Smooth muscle cell (in vitro differentiated cells): Measurements from ENCODE around the gene LYPD5. TPM values are rescaled to one million over a fixed set of nuclear protein-coding genes. Genes with fewer than 3 reads are reported as not detected.

Experiments
- DNase-seq: peaks from one replicate; lab custom pipeline; 2025; ENCODE audit not compliant: unreplicated experiment; lab: John Stamatoyannopoulos, UW
- H2AFZ ChIP-seq: fragments of 200-600 bp; sonication (generic); 2 replicates; pipeline ENCODE4 v1.6.0; 2016; ENCODE audit warnings: antibody characterized with exemption, low read depth, mild to moderate bottlenecking
- H3F3A ChIP-seq: fragments of 200-600 bp; sonication (generic); 2 replicates; pipeline ENCODE4 v1.6.0; 2017; ENCODE audit warnings: antibody characterized with exemption, low read depth
- H3K27ac ChIP-seq: fragments of 200-600 bp; sonication (generic); 2 replicates; pipeline ENCODE4 v1.5.1; 2016; ENCODE audit warnings: low read depth, mild to moderate bottlenecking
- H3K27me3 ChIP-seq: fragments of 200-600 bp; sonication (generic); 2 replicates; pipeline ENCODE4 v1.6.1; 2016; ENCODE audit warnings: low read depth, mild to moderate bottlenecking
- H3K36me3 ChIP-seq: fragments of 200-600 bp; sonication (generic); 2 replicates; pipeline ENCODE4 v1.5.1; 2016; ENCODE audit warnings: low read depth
- H3K4me1 ChIP-seq: fragments of 200-600 bp; sonication (generic); 2 replicates; pipeline ENCODE4 v1.5.1; 2016; ENCODE audit warnings: low read depth
- H3K4me2 ChIP-seq: fragments of 200-600 bp; sonication (generic); 2 replicates; pipeline ENCODE4 v1.6.0; 2016; ENCODE audit warnings: mild to moderate bottlenecking
- H3K4me3 ChIP-seq: fragments of 200-600 bp; sonication (generic); 2 replicates; pipeline ENCODE4 v1.5.1; 2016; ENCODE audit warnings: mild to moderate bottlenecking
- H3K79me2 ChIP-seq: fragments of 200-600 bp; sonication (generic); 2 replicates; pipeline ENCODE4 v1.6.0; 2016; ENCODE audit warnings: low read depth, mild to moderate bottlenecking
- H3K9ac ChIP-seq: fragments of 200-600 bp; sonication (generic); 2 replicates; pipeline ENCODE4 v1.6.0; 2016; ENCODE audit warnings: low read depth
- H3K9me3 ChIP-seq: fragments of 200-600 bp; sonication (generic); replicated peaks from 2 replicates; pipeline ENCODE4 v1.5.1; 2016; ENCODE audit warnings: low read depth
- H4K20me1 ChIP-seq: fragments of 200-600 bp; sonication (generic); 2 replicates; pipeline ENCODE4 v1.6.0; 2016; ENCODE audit warnings: low read depth
- CTCF ChIP-seq: fragments of 200-600 bp; sonication (generic); IDR thresholded peaks from 2 replicates; pipeline ENCODE4 v1.5.1; 2017; ENCODE audit warnings: borderline replicate concordance, mild to moderate bottlenecking, antibody characterized with exemption; ENCODE audit not compliant: insufficient read depth, poor library complexity, severe bottlenecking
- WGBS: methylation state at CpG from one replicate; pipeline ENCODE4 v1.1.7; 2016; ENCODE audit warnings: low lambda C conversion rate; 5-methylcytosine and 5-hydroxymethylcytosine counted together
- polyA plus RNA-seq: library from polyadenylated mRNA; unstranded; fragments of >200 nt; fragmentation: Nextera tagmentation; extraction: Ambion mirVana; gene quantifications from 2 replicates; pipeline ENCODE4 v1.2.1, GENCODE V29; 2016
- total RNA-seq: library from RNA; depleted of rRNA; stranded (reverse); fragments of >200 nt; gene quantifications from 2 replicates; pipeline ENCODE4 v1.2.3, GENCODE V29; 2014

Gene LYPD5, protein sequence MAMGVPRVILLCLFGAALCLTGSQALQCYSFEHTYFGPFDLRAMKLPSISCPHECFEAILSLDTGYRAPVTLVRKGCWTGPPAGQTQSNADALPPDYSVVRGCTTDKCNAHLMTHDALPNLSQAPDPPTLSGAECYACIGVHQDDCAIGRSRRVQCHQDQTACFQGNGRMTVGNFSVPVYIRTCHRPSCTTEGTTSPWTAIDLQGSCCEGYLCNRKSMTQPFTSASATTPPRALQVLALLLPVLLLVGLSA
- total RNA-seq (3.1 and 6.9 TPM in 2 replicates), polyA plus RNA-seq (1.2 and 2.7 TPM in 2 replicates)

- no peak within 1 kb of the TSS for H3K4me2 ChIP-seq
Observed at GRCh38 chr19:43802216-43802951, at the start of gene LYPD5. LYPD5 (minus strand) TSS chr19:43802447; CDS start chr19:43802380, 67 bp downstream.

GRCh38 chr19:43848821-43849220, 46.6 kb upstream of the LYPD5 start:
- H2AFZ ChIP-seq = no peak overlapping the region
- no peaks in the 10 kb centered on the region for H3K79me2 ChIP-seq
- no peaks in the 10 kb centered on the region for H4K20me1 ChIP-seq
- peaks cover 40% of the 10 kb centered on the region for H3K9me3 ChIP-seq
- H3K4me3 ChIP-seq = no peak overlapping the region
- H3K27ac ChIP-seq = no peak overlapping the region
- no peaks in the 10 kb centered on the region for H3K27me3 ChIP-seq
- no peak overlapping the region for H3K9ac ChIP-seq
- no peak for DNase-seq
- H3K4me1 ChIP-seq = no peaks in the 10 kb centered on the region
- no peak overlapping the region for H3K4me2 ChIP-seq
- peaks cover 49% of the 10 kb centered on the region for H3K36me3 ChIP-seq
- H3F3A ChIP-seq = no peaks in the 10 kb centered on the region
- TF ChIP-seq CTCF = no peak

More at GRCh38 chr19:43802216-43802951, at the start of gene LYPD5:
- Histone ChIP-seq H4K20me1 (no peaks in the 10 kb centered on the region), H3K9ac (no peak within 1 kb of the TSS), H3K79me2 (no peaks in the 10 kb centered on the region), H3K27ac (no peak within 1 kb of the TSS), H3F3A (no peaks in the 10 kb centered on the region), H3K4me1 (no peaks in the 10 kb centered on the region), H3K4me3 (no peak within 1 kb of the TSS), H3K36me3 (no peaks in the 10 kb centered on the region), H3K27me3 (peaks cover 37% of the 10 kb centered on the region), H2AFZ (no peak within 1 kb of the TSS), H3K9me3 (no peaks in the 10 kb centered on the region)
- no peak for DNase-seq
- WGBS = 62% methylated on average over 12 of the region's 12 CpGs
- TF ChIP-seq CTCF = no peak

GRCh38 chr19:43847884-43848283, 45.6 kb upstream of the LYPD5 start:
- WGBS = 96% methylated on average over 4 of the region's 4 CpGs
- TF ChIP-seq CTCF = no peak
- Histone ChIP-seq H3K36me3 (peaks cover 58% of the 10 kb centered on the region), H2AFZ (no peak overlapping the region), H3K9ac (no peak overlapping the region), H3K27ac (no peak overlapping the region), H3K4me3 (no peak overlapping the region), H4K20me1 (no peaks in the 10 kb centered on the region), H3K9me3 (peaks cover 47% of the 10 kb centered on the region), H3K4me2 (no peak overlapping the region), H3F3A (no peaks in the 10 kb centered on the region), H3K27me3 (no peaks in the 10 kb centered on the region), H3K79me2 (no peaks in the 10 kb centered on the region), H3K4me1 (no peaks in the 10 kb centered on the region)
- DNase-seq = no peak

GRCh38 chr19:43847246-43847645, 45.0 kb upstream of the LYPD5 start:
- no peak for TF ChIP-seq CTCF
- peaks cover 45% of the 10 kb centered on the region for H3K9me3 ChIP-seq
- peaks cover 65% of the 10 kb centered on the region for H3K36me3 ChIP-seq
- no peaks in the 10 kb centered on the region for H3K27me3 ChIP-seq
- no peaks in the 10 kb centered on the region for H3K4me1 ChIP-seq
- no peak overlapping the region for H3K4me3 ChIP-seq
- H3F3A ChIP-seq = no peaks in the 10 kb centered on the region
- no peak overlapping the region for H3K9ac ChIP-seq
- no peaks in the 10 kb centered on the region for H4K20me1 ChIP-seq
- H3K27ac ChIP-seq = no peak overlapping the region
- no peak overlapping the region for H3K4me2 ChIP-seq
- H2AFZ ChIP-seq = no peak overlapping the region
- H3K79me2 ChIP-seq = no peaks in the 10 kb centered on the region
- 85% methylated on average over 1 of the region's 1 CpG for WGBS
- DNase-seq = no peak
